ENCODE measurements around the gene LATS2.
"Not testable (repeated sequence)": the region's sequence is repeated elsewhere in the genome, so short reads cannot be mapped to it uniquely, and the experiment has no call there.

The LATS2 gene

GRCh38 chr13:21075379-21076249, 14.2 kb upstream of the LATS2 start:
- DNase-seq (ENCODE audit: low read depth): no peak

- no peak for DNase-seq (ENCODE audit: low read depth)
These were observed 13.6 kb upstream of the LATS2 start for GRCh38 chr13:21075011-21075378.

GRCh38 chr13:21074546-21074945, 13.2 kb upstream of the LATS2 start:
- DNase-seq (ENCODE audit: low read depth): no peak

GRCh38 chr13:21071924-21072323, 10.5 kb upstream of the LATS2 start:
- DNase-seq (ENCODE audit: low read depth): no peak

GRCh38 chr13:21071015-21071414, 9.6 kb upstream of the LATS2 start:
- DNase-seq (ENCODE audit: low read depth): no peak

- DNase-seq (ENCODE audit: low read depth): no peak
These were observed 8.2 kb upstream of the LATS2 start for GRCh38 chr13:21069561-21070004.

GRCh38 chr13:21067848-21068247, 6.5 kb upstream of the LATS2 start:
- DNase-seq (ENCODE audit: low read depth): no peak

- no peak for DNase-seq (ENCODE audit: low read depth)
These were observed 5.6 kb upstream of the LATS2 start for GRCh38 chr13:21066946-21067345.

- DNase-seq (ENCODE audit: low read depth): no peak
These were observed 4.3 kb upstream of the LATS2 start for GRCh38 chr13:21065686-21066085.

- DNase-seq (ENCODE audit: low read depth): no peak
These were observed 1.6 kb upstream of the LATS2 start for GRCh38 chr13:21063031-21063430.

- DNase-seq (ENCODE audit: low read depth): no peak
These were observed 903 bp downstream of the LATS2 start for GRCh38 chr13:21060338-21061028.

- no peak for DNase-seq (ENCODE audit: low read depth)
These were observed 1.6 kb downstream of the LATS2 start for GRCh38 chr13:21059641-21060337.

GRCh38 chr13:21058361-21058760, 3.0 kb downstream of the LATS2 start:
- DNase-seq (ENCODE audit: low read depth): no peak

GRCh38 chr13:21055511-21056045, 5.8 kb downstream of the LATS2 start:
- no peak for DNase-seq (ENCODE audit: low read depth)

- no peak for DNase-seq (ENCODE audit: low read depth)
These were observed 6.4 kb downstream of the LATS2 start for GRCh38 chr13:21055016-21055415.

- DNase-seq (ENCODE audit: low read depth): no peak
These were observed 7.1 kb downstream of the LATS2 start for GRCh38 chr13:21054313-21054712.

- no peak for DNase-seq (ENCODE audit: low read depth)
These were observed 8.2 kb downstream of the LATS2 start for GRCh38 chr13:21053231-21053630.

GRCh38 chr13:21051675-21052074, 9.7 kb downstream of the LATS2 start:
- DNase-seq (ENCODE audit: low read depth): no peak

GRCh38 chr13:21050288-21051197, 10.8 kb downstream of the LATS2 start:
- DNase-seq (ENCODE audit: low read depth): no peak

- not testable (repeated sequence) for DNase-seq (ENCODE audit: low read depth)
These were observed 11.7 kb downstream of the LATS2 start for GRCh38 chr13:21049731-21050130.

GRCh38 chr13:21048901-21049698, 12.3 kb downstream of the LATS2 start:
- no peak for DNase-seq (ENCODE audit: low read depth)
